HCT116 (cell line): ENCODE results near the gene TMEM269. TPM values are rescaled to one million over a fixed set of nuclear protein-coding genes. Genes with fewer than 3 reads are reported as not detected.

Experiments used
- ATAC-seq: fragments of 200-7000 bp; cut with Tn5 transposase; 2 replicates; pipeline ENCODE4 v1.9.1; 2020; ENCODE audit warnings: mild to moderate bottlenecking, moderate library complexity
- BruUV-seq: library from RNA; stranded (reverse); fragments of 400-500 nt; replicated peaks from 2 replicates; lab custom pipeline; 2021; lab: Mats Ljungman, UMichigan
- CTCF ChIA-PET: fragments of 300-600 bp; sonication (Branson Sonifier 250); formaldehyde crosslinking; loops from one replicate; lab custom pipeline; 2021; ENCODE audit warnings: antibody characterized with exemption; lab: Charles Lee
- POLR2A ChIA-PET: fragments of 300-600, 350-600 bp; sonication (Branson Sonifier 250); formaldehyde crosslinking; loops from one replicate; lab custom pipeline; 2021; ENCODE audit warnings: antibody characterized with exemption; lab: Charles Lee
- RAD21 ChIA-PET, 2 experiments: fragments of 300-600 bp; sonication (Branson Sonifier 250); formaldehyde crosslinking; loops; one replicate each; lab custom pipeline; 2023; ENCODE audit warnings: low total read pairs in 2 of 2; ENCODE audit not compliant: uncharacterized antibody in 2 of 2, unreplicated experiment in 2 of 2, low non-redundant PET in 1 of 2; lab: Charles Lee
- DNase-seq: peaks from one replicate; pipeline ENCODE4 v3.0.0-alpha.2; 2010; ENCODE audit warnings: low read depth, low spot score
- H2AFZ ChIP-seq: fragments of 200-600 bp; shearing (Covaris generic), sonication (generic); 2 replicates; pipeline ENCODE4 v1.6.1; 2017; ENCODE audit warnings: low read depth, mixed run types, mixed read lengths, antibody characterized with exemption, low read length; ENCODE audit not compliant: poor library complexity, severe bottlenecking
- H3K27ac ChIP-seq: 2 replicates; pipeline ENCODE4 v1.5.1; 2012; ENCODE audit warnings: low read depth, low read length
- H3K27me3 ChIP-seq: fragments of 200-600 bp; sonication (generic); 2 replicates; pipeline ENCODE4 v1.6.1; 2016; ENCODE audit warnings: mixed run types, low read length, mixed read lengths; ENCODE audit not compliant: insufficient read depth
- H3K36me3 ChIP-seq, 2 experiments: fragments of 200-500 bp in 1 of 2; fragments of 200-600 bp in 1 of 2; sonication (Bioruptor generic) in 1 of 2; sonication (generic) in 1 of 2; 2 replicates each; pipeline versions ENCODE4 v1.5.1 to v1.6.1; 2014 to 2016; ENCODE audit warnings: low read length in 2 of 2, inconsistent platforms in 1 of 2, mixed read lengths in 1 of 2, mixed run types in 1 of 2; ENCODE audit not compliant: insufficient read depth in 2 of 2, control insufficient read depth in 1 of 2
- H3K4me1 ChIP-seq, 2 experiments: fragments of 200-600 bp in 1 of 2; sonication (generic) in 1 of 2; 2 replicates each; pipeline versions ENCODE4 v1.5.1 to v1.6.1; 2012 to 2017; ENCODE audit warnings: low read length in 2 of 2, inconsistent platforms in 1 of 2, mild to moderate bottlenecking in 1 of 2, mixed read lengths in 1 of 2, mixed run types in 1 of 2, moderate library complexity in 1 of 2; ENCODE audit not compliant: insufficient read depth in 2 of 2, control insufficient read depth in 1 of 2
- H3K4me2 ChIP-seq: fragments of 200-600 bp; sonication (generic); 2 replicates; pipeline ENCODE4 v1.6.1; 2017; ENCODE audit warnings: mixed run types, low read length, mixed read lengths
- H3K4me3 ChIP-seq, 2 experiments: fragments of 200-600 bp in 1 of 2; sonication (generic) in 1 of 2; replicated peaks in 1 of 2; 2 replicates each; pipeline ENCODE4 v1.5.1; 2011 to 2016; ENCODE audit warnings: low read length in 2 of 2, control low read depth in 1 of 2, low read depth in 1 of 2, mild to moderate bottlenecking in 1 of 2, mixed read lengths in 1 of 2, mixed run types in 1 of 2
- H3K79me2 ChIP-seq: fragments of 200-600 bp; sonication (generic); 2 replicates; pipeline ENCODE4 v1.6.1; 2017; ENCODE audit warnings: mild to moderate bottlenecking, mixed run types, low read length, moderate library complexity, mixed read lengths; ENCODE audit not compliant: insufficient read depth
- H3K9ac ChIP-seq: fragments of 200-600 bp; sonication (generic); 2 replicates; pipeline ENCODE4 v1.6.1; 2016; ENCODE audit warnings: low read length, mixed read lengths
- H3K9me2 ChIP-seq: fragments of 200-600 bp; sonication (generic), shearing (Covaris generic); 2 replicates; pipeline ENCODE4 v1.6.1; 2017; ENCODE audit warnings: mixed run types, mild to moderate bottlenecking, moderate library complexity; ENCODE audit not compliant: insufficient read depth
- H3K9me3 ChIP-seq, 2 experiments: fragments of 200-500 bp in 1 of 2; fragments of 200-600 bp in 1 of 2; sonication (Bioruptor generic) in 1 of 2; sonication (generic) in 1 of 2; 2 replicates each; pipeline ENCODE4 v1.6.1; 2014 to 2017; ENCODE audit warnings: low read length in 2 of 2, mixed read lengths in 2 of 2, inconsistent platforms in 1 of 2, low read depth in 1 of 2, mild to moderate bottlenecking in 1 of 2, mixed run types in 1 of 2, moderate library complexity in 1 of 2; ENCODE audit not compliant: control insufficient read depth in 1 of 2, insufficient read depth in 1 of 2
- H4K20me1 ChIP-seq: fragments of 200-600 bp; sonication (generic), shearing (Covaris generic); 2 replicates; pipeline ENCODE4 v1.6.1; 2017; ENCODE audit warnings: mixed run types, mild to moderate bottlenecking, moderate library complexity; ENCODE audit not compliant: insufficient read depth
- CTCF ChIP-seq, 3 experiments: fragments of 200-600 bp in 1 of 3; sonication (generic) in 1 of 3; IDR thresholded peaks in 2 of 3; conservative IDR thresholded peaks in 1 of 3; 2 replicates each; pipeline ENCODE4 v1.5.1; 2012 to 2017; ENCODE audit warnings: low read depth in 2 of 3, low read length in 2 of 3, antibody characterized with exemption in 1 of 3, borderline replicate concordance in 1 of 3, control low read depth in 1 of 3, mild to moderate bottlenecking in 1 of 3, mixed read lengths in 1 of 3, mixed run types in 1 of 3, moderate library complexity in 1 of 3; ENCODE audit not compliant: insufficient read depth in 1 of 3
- EZH2phosphoT487 ChIP-seq: fragments of 200-600 bp; IDR thresholded peaks from 2 replicates; pipeline ENCODE4 v1.6.1; 2018; ENCODE audit warnings: antibody characterized with exemption, borderline replicate concordance
- JUND ChIP-seq: IDR thresholded peaks from 2 replicates; pipeline ENCODE4 v1.6.1; 2012
- RAD21 ChIP-seq: IDR thresholded peaks from 2 replicates; pipeline ENCODE4 v1.6.1; 2012; ENCODE audit warnings: low read depth, mild to moderate bottlenecking
- REST ChIP-seq: IDR thresholded peaks from 2 replicates; pipeline ENCODE4 v1.6.1; 2012; ENCODE audit warnings: low read depth
- SP1 ChIP-seq: IDR thresholded peaks from 2 replicates; pipeline ENCODE4 v1.6.1; 2012; ENCODE audit warnings: low read depth
- intact Hi-C: fragments of 100-400 bp; cut with micrococcal nuclease; formaldehyde crosslinking; loops from 2 replicates; pipeline ENCODE4 v1.10.0; 2022
- total RNA-seq: library from RNA; stranded (reverse); gene quantifications from one replicate; pipeline ENCODE4 v1.2.1, GENCODE V29; 2021; ENCODE audit not compliant: unreplicated experiment

Gene TMEM269
- total RNA-seq, 1 experiment from 2014 or later: 0.34 TPM

GRCh38 chr1:42793824-42794223 is 9.0 kb downstream of the TMEM269 start:
- H3K27ac ChIP-seq: no peak overlapping the region
- H3K27me3 ChIP-seq: no peaks in the 10 kb centered on the region
- H3K9me2 ChIP-seq: no peaks in the 10 kb centered on the region
- CTCF ChIA-PET: no interaction called here
- H3K36me3 ChIP-seq: no peaks in the 10 kb centered on the region
- no peak overlapping the region for H3K4me3 ChIP-seq
- H3K79me2 ChIP-seq: no peaks in the 10 kb centered on the region
- ATAC-seq (no peak), DNase-seq (no peak)
- no peak for TF ChIP-seq REST
- no peak for TF ChIP-seq SP1
- no peak for TF ChIP-seq JUND
- H3K9ac ChIP-seq: no peak overlapping the region
- no peak overlapping the region for H3K4me2 ChIP-seq
- no TSS peak for BruUV-seq
- no peak overlapping the region for H2AFZ ChIP-seq
- RAD21 ChIA-PET: no interaction called here
- POLR2A ChIA-PET: no interaction called here
- no peaks in the 10 kb centered on the region for H4K20me1 ChIP-seq
- H3K9me3 ChIP-seq: no peaks in the 10 kb centered on the region
- intact Hi-C loops: no loop called here
- no peaks in the 10 kb centered on the region for H3K4me1 ChIP-seq

GRCh38 chr1:42797414-42797813 is 12.6 kb downstream of the TMEM269 start:
- no peak overlapping the region for H3K4me3 ChIP-seq
- H3K4me1 ChIP-seq: no peaks in the 10 kb centered on the region
- no peaks in the 10 kb centered on the region for H3K36me3 ChIP-seq
- H2AFZ ChIP-seq: no peak overlapping the region
- H3K27me3 ChIP-seq: no peaks in the 10 kb centered on the region
- intact Hi-C loops: no loop called here
- ChIA-PET CTCF (no interaction called here), POLR2A (no interaction called here), RAD21 (no interaction called here)
- DNase-seq: no peak
- H4K20me1 ChIP-seq: no peaks in the 10 kb centered on the region
- H3K4me2 ChIP-seq: no peak overlapping the region
- H3K9ac ChIP-seq: no peak overlapping the region
- TF ChIP-seq CTCF (IDR thresholded peaks at IDR 0.05 in 2 of 3, conservative IDR thresholded peaks at IDR 0.05 in 1 of 3; ENCODE audit: borderline replicate concordance in 1 of 3, insufficient read depth in 1 of 3, low read depth in 2 of 3, low read length in 2 of 3) (no peak), RAD21 (no peak), JUND (no peak), EZH2phosphoT487 (no peak)
- H3K27ac ChIP-seq: no peak overlapping the region
- H3K9me2 ChIP-seq: no peaks in the 10 kb centered on the region
- H3K9me3 ChIP-seq: no peaks in the 10 kb centered on the region
- BruUV-seq: no TSS peak
- H3K79me2 ChIP-seq: no peaks in the 10 kb centered on the region
- no peak for ATAC-seq
